ENCODE results near the gene KRT3.
"Not testable (repeated sequence)": the region's sequence is repeated elsewhere in the genome, so short reads cannot be mapped to it uniquely, and the experiment has no call there.

Gene KRT3

GRCh38 chr12:52796429-52796794 is 495 bp upstream of the KRT3 start:
- no peak for DNase-seq (ENCODE audit: low spot score)
- no peak for TF ChIP-seq CTCF (IDR thresholded peaks at IDR 0.05; ENCODE audit: extremely low read depth, missing control alignments)

GRCh38 chr12:52795332-52795674 is 614 bp downstream of the KRT3 start:
- DNase-seq (ENCODE audit: low spot score): not testable (repeated sequence)

- DNase-seq (ENCODE audit: low spot score): no peak
Observed at GRCh38 chr12:52794479-52795331, 1.2 kb downstream of the KRT3 start.

GRCh38 chr12:52792185-52793029 is 3.5 kb downstream of the KRT3 start:
- no peak for TF ChIP-seq CTCF (IDR thresholded peaks at IDR 0.05; ENCODE audit: extremely low read depth, missing control alignments)
- DNase-seq (ENCODE audit: low spot score): no peak

More at GRCh38 chr12:52794479-52795331, 1.2 kb downstream of the KRT3 start:
- no peak for TF ChIP-seq CTCF (IDR thresholded peaks at IDR 0.05; ENCODE audit: extremely low read depth, missing control alignments)

- DNase-seq (ENCODE audit: low spot score): no peak
- no peak for TF ChIP-seq CTCF (IDR thresholded peaks at IDR 0.05; ENCODE audit: extremely low read depth, missing control alignments)
Observed at GRCh38 chr12:52791271-52792184, 4.4 kb downstream of the KRT3 start.

- DNase-seq (ENCODE audit: low spot score): no peak
- no peak for TF ChIP-seq CTCF (IDR thresholded peaks at IDR 0.05; ENCODE audit: extremely low read depth, missing control alignments)
Observed at GRCh38 chr12:52790427-52791270, 5.3 kb downstream of the KRT3 start.

Data from GM20000 (cell line).